ENCODE measurements around the gene SCARF1. TPM values are rescaled to one million over a fixed set of nuclear protein-coding genes. Genes with fewer than 3 reads are reported as not detected.

The SCARF1 gene
- total RNA-seq, 1 donor from 2014 or later, result 37.4 TPM

DNA sequence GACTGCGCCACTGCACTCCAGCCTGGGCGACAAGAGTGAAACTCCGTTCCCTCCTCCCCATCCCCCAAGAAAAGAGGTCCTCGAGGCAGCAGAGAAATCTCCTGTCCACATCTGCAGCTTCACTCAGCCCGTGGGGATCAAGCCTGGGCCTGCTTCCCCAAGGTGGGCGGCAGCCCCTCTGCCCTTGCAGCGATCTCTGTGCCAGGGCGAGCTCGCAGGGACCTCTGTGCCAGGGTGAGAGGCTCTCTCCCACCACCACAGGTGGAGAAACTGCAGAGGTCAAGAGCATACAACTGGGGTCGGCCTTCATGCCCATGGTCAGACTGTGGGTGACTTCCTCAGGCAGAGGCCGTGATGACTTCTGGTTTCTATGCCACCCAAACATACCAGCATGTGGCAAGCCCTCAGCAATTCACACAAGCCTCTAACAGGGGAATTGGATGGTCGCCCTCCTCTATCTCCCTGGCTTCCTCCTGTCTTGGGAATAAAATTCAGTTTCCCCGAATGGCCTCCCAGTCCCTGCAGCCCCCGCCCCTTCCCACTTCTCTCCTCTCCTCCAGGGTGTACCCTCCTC, 22.4 kb downstream of the SCARF1 start:
- no peak for ATAC-seq
- TF ChIP-seq, protein P1, sequence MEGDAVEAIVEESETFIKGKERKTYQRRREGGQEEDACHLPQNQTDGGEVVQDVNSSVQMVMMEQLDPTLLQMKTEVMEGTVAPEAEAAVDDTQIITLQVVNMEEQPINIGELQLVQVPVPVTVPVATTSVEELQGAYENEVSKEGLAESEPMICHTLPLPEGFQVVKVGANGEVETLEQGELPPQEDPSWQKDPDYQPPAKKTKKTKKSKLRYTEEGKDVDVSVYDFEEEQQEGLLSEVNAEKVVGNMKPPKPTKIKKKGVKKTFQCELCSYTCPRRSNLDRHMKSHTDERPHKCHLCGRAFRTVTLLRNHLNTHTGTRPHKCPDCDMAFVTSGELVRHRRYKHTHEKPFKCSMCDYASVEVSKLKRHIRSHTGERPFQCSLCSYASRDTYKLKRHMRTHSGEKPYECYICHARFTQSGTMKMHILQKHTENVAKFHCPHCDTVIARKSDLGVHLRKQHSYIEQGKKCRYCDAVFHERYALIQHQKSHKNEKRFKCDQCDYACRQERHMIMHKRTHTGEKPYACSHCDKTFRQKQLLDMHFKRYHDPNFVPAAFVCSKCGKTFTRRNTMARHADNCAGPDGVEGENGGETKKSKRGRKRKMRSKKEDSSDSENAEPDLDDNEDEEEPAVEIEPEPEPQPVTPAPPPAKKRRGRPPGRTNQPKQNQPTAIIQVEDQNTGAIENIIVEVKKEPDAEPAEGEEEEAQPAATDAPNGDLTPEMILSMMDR (IDR thresholded peaks at IDR 0.05), result no peak
- H3K4me1 ChIP-seq, result peaks cover 38% of the 10 kb centered on the region
- H3K27ac ChIP-seq, result no peak overlapping the region
- H3K4me3 ChIP-seq, result no peak overlapping the region
- no peak for DNase-seq
- H3K27me3 ChIP-seq (ENCODE audit: low read depth), result no peaks in the 10 kb centered on the region
- intact Hi-C loops (cut with DNase I), result no loop called here
- H3K36me3 ChIP-seq, result peaks cover 37% of the 10 kb centered on the region
- no peaks in the 10 kb centered on the region for H3K9me3 ChIP-seq

DNA sequence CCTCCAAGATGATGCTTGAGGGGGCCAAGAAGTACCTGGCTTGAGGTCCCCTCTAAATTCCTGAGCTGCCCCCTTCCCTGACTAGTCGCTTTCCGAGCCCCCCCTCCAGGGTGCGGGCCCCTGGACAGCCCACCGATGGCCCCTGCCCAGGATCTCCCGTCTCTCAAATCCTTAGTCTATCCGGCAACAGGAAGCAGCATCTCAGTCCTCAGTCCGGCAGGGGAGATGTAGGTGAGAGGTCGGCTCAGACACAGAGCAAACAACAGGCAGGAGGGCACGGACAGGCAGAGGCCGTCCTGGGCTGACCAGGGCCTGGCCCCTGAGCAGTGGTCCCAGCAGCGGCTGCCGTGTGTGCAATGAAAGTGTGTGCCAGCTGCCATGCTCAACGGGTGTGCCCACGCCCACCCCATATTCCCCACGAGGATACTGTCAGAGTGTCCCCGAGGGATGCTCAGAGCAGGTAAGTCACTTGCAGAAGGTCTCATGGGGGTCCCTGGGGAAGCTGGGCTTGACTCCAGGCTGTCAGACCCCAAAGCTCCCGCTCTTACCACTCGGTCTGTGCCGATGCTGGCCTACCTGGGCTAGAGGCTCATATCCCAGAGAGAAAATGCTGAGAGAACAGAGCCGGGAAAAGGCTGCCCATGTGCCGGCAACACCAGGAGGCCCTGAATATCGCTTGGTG, 24.1 kb downstream of the SCARF1 start:
- TF ChIP-seq, protein P1 (IDR thresholded peaks at IDR 0.05), result no peak
- DNase-seq (no peak), ATAC-seq (no peak)
- H3K4me1 ChIP-seq, result peaks cover 34% of the 10 kb centered on the region
- no peak overlapping the region for H3K4me3 ChIP-seq
- H3K9me3 ChIP-seq, result no peaks in the 10 kb centered on the region
- H3K36me3 ChIP-seq, result peaks cover 54% of the 10 kb centered on the region
- no peaks in the 10 kb centered on the region for H3K27me3 ChIP-seq (ENCODE audit: low read depth)
- no peak overlapping the region for H3K27ac ChIP-seq
- intact Hi-C loops (cut with DNase I), result no loop called here

- Histone ChIP-seq H3K27me3 (ENCODE audit: low read depth) (no peaks in the 10 kb centered on the region), H3K36me3 (peaks cover 59% of the 10 kb centered on the region), H3K27ac (no peak overlapping the region), H3K4me3 (no peak overlapping the region), H3K9me3 (no peaks in the 10 kb centered on the region), H3K4me1 (peaks cover 25% of the 10 kb centered on the region)
- TF ChIP-seq, protein P1 (IDR thresholded peaks at IDR 0.05), result no peak
- ATAC-seq (no peak), DNase-seq (no peak)
- intact Hi-C loops (cut with DNase I), result no loop called here
Observed at GRCh38 chr17:1620486-1620885, 25.0 kb downstream of the SCARF1 start.

DNA sequence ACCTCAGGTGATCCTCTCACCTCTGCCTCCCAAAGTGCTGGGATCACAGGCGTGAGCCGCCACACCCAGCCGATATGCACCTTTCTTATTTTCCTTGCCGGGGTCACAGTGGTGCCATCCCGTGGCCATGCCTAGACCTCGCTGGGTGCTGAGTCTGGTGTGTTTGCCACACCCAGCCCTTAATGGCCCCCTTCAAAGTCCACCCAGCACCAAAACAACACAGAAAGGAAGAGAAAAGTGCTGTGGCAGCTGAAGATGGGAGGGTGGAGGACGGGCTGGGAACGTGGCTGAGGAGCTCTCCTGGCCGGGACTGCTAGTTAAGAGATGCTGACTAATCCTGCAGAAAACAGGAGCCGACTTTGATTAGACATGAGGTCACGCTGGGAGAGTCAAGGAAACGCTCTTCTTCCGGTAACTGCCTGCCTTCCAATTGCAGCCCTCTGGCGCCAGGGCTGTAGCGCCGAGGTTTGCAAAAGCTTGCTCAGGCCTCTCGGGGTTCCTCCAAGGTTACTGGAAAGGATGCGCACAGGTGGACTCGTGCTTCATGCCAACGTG, 27.8 kb downstream of the SCARF1 start:
- ATAC-seq (peak; percentile 44 to 49), DNase-seq (no peak)
- no peaks in the 10 kb centered on the region for H3K27me3 ChIP-seq (ENCODE audit: low read depth)
- peaks cover 55% of the 10 kb centered on the region for H3K36me3 ChIP-seq
- peak overlapping the region; percentile 56 for H3K27ac ChIP-seq
- TF ChIP-seq, protein P1 (IDR thresholded peaks at IDR 0.05), result peak; percentile 4
- peaks cover 21% of the 10 kb centered on the region for H3K4me1 ChIP-seq
- intact Hi-C loops (cut with DNase I), result no loop called here
- no peak overlapping the region for H3K4me3 ChIP-seq
- no peaks in the 10 kb centered on the region for H3K9me3 ChIP-seq

DNA sequence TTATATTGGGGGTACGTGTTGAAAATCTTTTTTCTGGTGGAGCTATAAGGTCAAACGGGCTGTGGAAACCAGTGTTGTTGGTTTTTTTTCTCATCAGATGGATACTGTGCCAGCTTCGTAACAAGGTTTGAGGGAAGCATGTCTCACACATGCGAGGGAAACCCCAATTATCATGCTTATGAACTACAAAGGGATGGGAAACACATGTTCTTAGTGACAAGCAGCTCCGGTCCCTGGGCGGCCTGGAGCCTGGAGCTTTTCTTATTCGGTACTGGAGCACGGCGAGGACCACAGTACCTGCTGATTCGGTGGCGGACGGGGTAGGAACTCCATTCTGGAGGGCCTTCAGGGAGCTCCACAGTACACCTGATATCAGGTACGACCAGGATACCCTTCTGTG, 29.4 kb downstream of the SCARF1 start:
- no peak for DNase-seq
- intact Hi-C loops (cut with DNase I), result no loop called here
- Histone ChIP-seq H3K27ac (no peak overlapping the region), H3K4me3 (no peak overlapping the region), H3K4me1 (peaks cover 34% of the 10 kb centered on the region), H3K9me3 (no peaks in the 10 kb centered on the region), H3K36me3 (peaks cover 55% of the 10 kb centered on the region), H3K27me3 (ENCODE audit: low read depth) (no peaks in the 10 kb centered on the region)
- no peak for ATAC-seq
- TF ChIP-seq, protein P1 (IDR thresholded peaks at IDR 0.05), result no peak
